ENCODE data around the gene DIO1. TPM values are rescaled to one million over a fixed set of nuclear protein-coding genes. Genes with fewer than 3 reads are reported as not detected.

DIO1 gene
- polyA plus RNA-seq, 10 donors, result 0.11 to 0.49 (median 0.23) TPM; not detected in 4

Other genes with a start within 250 kb of the DIO1 start
- 1 to 10 TPM in 1 of 10 donors, under 1 TPM in 4, not detected in 5; 0.13 to 1.6 (median 0.26) TPM for gene GLIS1, start 155.0 kb upstream of the DIO1 start, polyA plus RNA-seq (ENCODE audit: insufficient read length in 10 of 10)
- 10 to 100 TPM in 9 of 10 donors, 1 to 10 TPM in 1; 9.6 to 16.3 (median 12.3) TPM for gene NDC1, start 55.9 kb upstream of the DIO1 start, polyA plus RNA-seq (ENCODE audit: insufficient read length in 10 of 10)
- 10 to 100 TPM; 12.7 to 17.1 (median 14.3) TPM for gene YIPF1, start 4.4 kb upstream of the DIO1 start, polyA plus RNA-seq (ENCODE audit: insufficient read length in 10 of 10)
- gene IFT25, start 51.5 kb downstream of the DIO1 start, polyA plus RNA-seq (ENCODE audit: insufficient read length in 10 of 10), result 10 to 100 TPM; 20.3 to 32.2 (median 25.4) TPM
- 10 to 100 TPM; 20.6 to 34.4 (median 23.3) TPM for gene LRRC42, start 52.2 kb downstream of the DIO1 start, polyA plus RNA-seq (ENCODE audit: insufficient read length in 10 of 10)
- not detected for gene LDLRAD1, start 124.0 kb downstream of the DIO1 start, polyA plus RNA-seq (ENCODE audit: insufficient read length in 10 of 10)
- gene TMEM59, start 159.0 kb downstream of the DIO1 start, polyA plus RNA-seq (ENCODE audit: insufficient read length in 10 of 10), result 100 to 1,000 TPM; 140 to 172 (median 156) TPM
- 1 to 10 TPM; 4.9 to 7.7 (median 5.6) TPM for gene TCEANC2, start 159.4 kb downstream of the DIO1 start, polyA plus RNA-seq (ENCODE audit: insufficient read length in 10 of 10)

All from muscle of back (tissue), 10 donors.